SK-N-SH (cell line): ENCODE data around the gene IGF2.

ENCODE experiments used
- CHD2 ChIP-seq: fragments of 150-350 bp; IDR thresholded peaks from 2 replicates; pipeline ENCODE4 v1.6.1; 2018; ENCODE audit warnings: low read length; ENCODE audit not compliant: partially characterized antibody
- CTCF ChIP-seq: fragments of 200-600 bp; sonication (generic); IDR thresholded peaks from 2 replicates; pipeline ENCODE4 v1.6.1; 2017; ENCODE audit warnings: antibody characterized with exemption, mild to moderate bottlenecking, moderate library complexity
- EP300 ChIP-seq, 2 experiments: IDR thresholded peaks; 2 replicates each; pipeline versions ENCODE4 v1.4.0 to v1.6.1; 2012; ENCODE audit warnings: borderline replicate concordance in 1 of 2, low read depth in 1 of 2, low read length in 1 of 2
- EZH2phosphoT487 ChIP-seq: fragments of 200-600 bp; sonication (generic); IDR thresholded peaks from 2 replicates; pipeline ENCODE4 v1.6.1; 2017; ENCODE audit warnings: low read depth, mixed run types, mild to moderate bottlenecking, antibody characterized with exemption, moderate library complexity, borderline replicate concordance
- FOSL2 ChIP-seq: IDR thresholded peaks from 2 replicates; pipeline ENCODE4 v1.4.0; 2012; ENCODE audit warnings: low read depth, mild to moderate bottlenecking, moderate library complexity, borderline replicate concordance
- GABPA ChIP-seq: IDR thresholded peaks from 2 replicates; pipeline ENCODE4 v1.4.0; 2012; ENCODE audit warnings: low read depth, mild to moderate bottlenecking
- JUND ChIP-seq: IDR thresholded peaks from 2 replicates; pipeline ENCODE4 v1.4.0; 2012
- POLR2AphosphoS5 ChIP-seq: IDR thresholded peaks from 2 replicates; pipeline ENCODE4 v1.6.1; 2012; ENCODE audit warnings: low read depth, low read length
- RAD21 ChIP-seq: IDR thresholded peaks from 2 replicates; pipeline ENCODE4 v1.6.1; 2012; ENCODE audit warnings: mild to moderate bottlenecking, low read length
- RCOR1 ChIP-seq: fragments of 150-350 bp; IDR thresholded peaks from 2 replicates; pipeline ENCODE4 v1.6.1; 2017; ENCODE audit warnings: antibody characterized with exemption, low read length
- RFX5 ChIP-seq: IDR thresholded peaks from 2 replicates; pipeline ENCODE4 v1.6.1; 2012; ENCODE audit warnings: mild to moderate bottlenecking, improper control_type of control experiment, low read length
- YY1 ChIP-seq: IDR thresholded peaks from 2 replicates; pipeline ENCODE4 v1.4.0; 2012; ENCODE audit warnings: low read depth, mild to moderate bottlenecking
- TF ChIP-seq, protein P1 (sequence below): fragments of 150-350 bp; IDR thresholded peaks from 2 replicates; pipeline ENCODE4 v1.6.1; 2016; ENCODE audit warnings: mild to moderate bottlenecking, low read depth, low read length

DNA sequence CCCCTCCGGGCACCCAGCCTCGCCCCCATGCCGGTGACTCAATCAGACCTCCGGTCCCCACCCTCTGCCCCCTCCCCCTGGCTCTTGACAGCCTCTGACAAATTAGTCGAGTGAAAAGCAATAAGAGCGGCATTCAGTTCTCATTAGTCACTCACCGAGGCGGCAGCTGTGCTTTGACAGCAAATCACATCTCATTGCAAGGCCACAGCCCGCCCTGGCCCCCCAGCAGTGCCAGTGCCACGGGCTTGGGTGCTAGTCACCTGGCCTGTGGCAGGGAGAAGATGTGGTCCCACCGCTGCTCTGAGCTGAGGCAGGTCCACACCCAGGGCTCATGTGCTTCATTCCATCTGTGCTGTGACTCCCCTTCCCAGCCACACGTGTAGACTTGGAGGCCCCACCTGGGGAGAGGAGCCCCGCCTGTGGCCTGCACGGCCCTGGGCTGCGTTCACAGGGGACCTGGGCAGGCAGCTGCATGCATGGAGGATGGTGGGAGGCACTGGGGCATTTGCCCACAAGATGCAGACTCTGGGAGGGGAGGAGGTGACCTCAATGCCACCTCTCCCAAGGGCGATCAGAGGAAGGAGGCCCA is 39.8 kb upstream of the IGF2 start:
- TF ChIP-seq EP300 (IDR thresholded peaks at IDR 0.05; ENCODE audit: borderline replicate concordance in 1 of 2, low read depth in 1 of 2, low read length in 1 of 2) (no peak), CTCF (no peak), EZH2phosphoT487 (no peak), CHD2 (no peak), RAD21 (no peak), RCOR1 (no peak), GABPA (no peak), FOSL2 (no peak), YY1 (no peak), POLR2AphosphoS5 (no peak), RFX5 (no peak), JUND (no peak)
- TF ChIP-seq, protein P1, sequence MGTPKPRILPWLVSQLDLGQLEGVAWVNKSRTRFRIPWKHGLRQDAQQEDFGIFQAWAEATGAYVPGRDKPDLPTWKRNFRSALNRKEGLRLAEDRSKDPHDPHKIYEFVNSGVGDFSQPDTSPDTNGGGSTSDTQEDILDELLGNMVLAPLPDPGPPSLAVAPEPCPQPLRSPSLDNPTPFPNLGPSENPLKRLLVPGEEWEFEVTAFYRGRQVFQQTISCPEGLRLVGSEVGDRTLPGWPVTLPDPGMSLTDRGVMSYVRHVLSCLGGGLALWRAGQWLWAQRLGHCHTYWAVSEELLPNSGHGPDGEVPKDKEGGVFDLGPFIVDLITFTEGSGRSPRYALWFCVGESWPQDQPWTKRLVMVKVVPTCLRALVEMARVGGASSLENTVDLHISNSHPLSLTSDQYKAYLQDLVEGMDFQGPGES, result no peak
